Daoy (cell line): ENCODE measurements around the gene WDR90. TPM values are rescaled to one million over a fixed set of nuclear protein-coding genes. Genes with fewer than 3 reads are reported as not detected.

Experiments
- DNase-seq: peaks from one replicate; pipeline ENCODE4 v3.0.0-alpha.2; 2015; ENCODE audit warnings: low read depth
- total RNA-seq: library from RNA; depleted of rRNA; stranded (reverse); fragments of >200 nt; shearing (Covaris generic); gene quantifications from 2 replicates; pipeline ENCODE4 v1.2.3, GENCODE V29; 2014

Gene WDR90
- total RNA-seq, 1 experiment from 2014 or later, result 11.7 TPM

GRCh38 chr16:626787-627453 lies 22.2 kb upstream of the WDR90 start:
- DNase-seq, result peak; percentile 97

- peak; percentile 65 for DNase-seq
Observed at GRCh38 chr16:627454-628239, 21.5 kb upstream of the WDR90 start.

- no peak for DNase-seq
Observed at GRCh38 chr16:628321-629061, 20.7 kb upstream of the WDR90 start.

GRCh38 chr16:629185-629832 lies 19.9 kb upstream of the WDR90 start:
- DNase-seq, result no peak

DNA sequence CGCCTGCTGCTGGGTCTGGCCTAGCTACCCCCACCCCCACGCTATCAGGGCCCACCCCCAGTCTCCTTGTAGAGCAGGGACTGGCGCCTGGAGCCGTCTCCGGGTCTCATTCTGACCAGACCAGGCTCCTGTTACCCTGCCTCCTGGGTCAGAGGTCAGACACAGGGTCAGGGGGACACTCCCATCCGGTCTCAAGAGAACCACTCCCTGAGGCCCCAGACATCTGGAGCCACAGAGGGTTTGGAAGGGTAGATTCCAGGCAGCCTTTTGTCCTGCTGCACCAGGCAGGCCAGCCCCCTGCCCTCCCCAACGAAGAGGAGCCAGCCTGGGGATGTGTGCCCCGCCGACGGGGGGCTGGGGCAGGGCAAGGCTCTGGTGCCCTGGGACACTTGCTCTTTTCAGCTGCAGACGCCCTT lies 19.3 kb upstream of the WDR90 start:
- DNase-seq, result no peak

- no peak for DNase-seq
Observed at GRCh38 chr16:630249-630814, 18.8 kb upstream of the WDR90 start.

GRCh38 chr16:630815-631405 lies 18.3 kb upstream of the WDR90 start, which contains the start of gene WFIKKN1:
WFIKKN1 (plus strand) TSS chr16:630985; CDS start chr16:631254, 269 bp downstream.
- DNase-seq, result no peak

DNA sequence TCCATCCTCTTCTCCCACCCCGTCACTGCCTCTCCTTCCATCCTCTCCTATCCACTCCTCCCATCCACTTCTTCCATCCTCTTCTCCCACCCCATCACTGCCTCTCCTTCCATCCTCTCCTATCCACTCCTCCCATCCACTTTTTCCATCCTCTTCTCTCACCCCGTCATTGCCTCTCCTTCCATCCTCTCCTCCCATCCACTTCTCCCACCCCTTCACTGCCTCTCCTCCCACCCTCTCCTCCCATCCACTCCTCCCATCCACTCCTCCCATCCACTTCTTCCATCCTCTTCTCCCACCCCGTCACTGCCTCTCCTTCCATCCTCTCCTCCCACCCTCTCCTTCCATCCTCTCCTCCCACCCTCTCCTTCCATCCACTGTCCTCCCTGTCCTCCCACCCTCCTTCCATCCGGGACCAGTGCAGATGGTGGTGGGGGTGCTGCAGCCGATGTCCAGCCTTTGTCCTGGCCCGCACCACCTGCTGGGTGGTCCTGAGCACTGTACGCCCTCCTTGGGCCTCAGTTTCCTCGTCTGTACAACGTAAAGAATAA lies 17.3 kb upstream of the WDR90 start:
- DNase-seq, result no peak

DNA sequence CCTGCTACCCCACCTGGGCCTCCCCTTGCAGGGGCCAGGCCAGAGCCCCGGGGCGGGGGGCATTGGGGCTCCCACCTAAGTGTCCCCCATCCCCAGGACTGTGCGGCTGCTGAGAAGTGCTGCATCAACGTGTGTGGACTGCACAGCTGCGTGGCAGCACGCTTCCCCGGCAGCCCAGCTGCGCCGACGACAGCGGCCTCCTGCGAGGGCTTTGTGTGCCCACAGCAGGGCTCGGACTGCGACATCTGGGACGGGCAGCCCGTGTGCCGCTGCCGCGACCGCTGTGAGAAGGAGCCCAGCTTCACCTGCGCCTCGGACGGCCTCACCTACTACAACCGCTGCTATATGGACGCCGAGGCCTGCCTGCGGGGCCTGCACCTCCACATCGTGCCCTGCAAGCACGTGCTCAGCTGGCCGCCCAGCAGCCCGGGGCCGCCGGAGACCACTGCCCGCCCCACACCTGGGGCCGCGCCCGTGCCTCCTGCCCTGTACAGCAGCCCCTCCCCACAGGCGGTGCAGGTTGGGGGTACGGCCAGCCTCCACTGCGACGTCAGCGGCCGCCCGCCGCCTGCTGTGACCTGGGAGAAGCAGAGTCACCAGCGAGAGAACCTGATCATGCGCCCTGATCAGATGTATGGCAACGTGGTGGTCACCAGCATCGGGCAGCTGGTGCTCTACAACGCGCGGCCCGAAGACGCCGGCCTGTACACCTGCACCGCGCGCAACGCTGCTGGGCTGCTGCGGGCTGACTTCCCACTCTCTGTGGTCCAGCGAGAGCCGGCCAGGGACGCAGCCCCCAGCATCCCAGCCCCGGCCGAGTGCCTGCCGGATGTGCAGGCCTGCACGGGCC lies 16.5 kb upstream of the WDR90 start:
- DNase-seq, result no peak

GRCh38 chr16:633336-634050 lies 15.7 kb upstream of the WDR90 start:
- no peak for DNase-seq

GRCh38 chr16:634051-634670 lies 15.0 kb upstream of the WDR90 start:
- DNase-seq, result no peak

DNA sequence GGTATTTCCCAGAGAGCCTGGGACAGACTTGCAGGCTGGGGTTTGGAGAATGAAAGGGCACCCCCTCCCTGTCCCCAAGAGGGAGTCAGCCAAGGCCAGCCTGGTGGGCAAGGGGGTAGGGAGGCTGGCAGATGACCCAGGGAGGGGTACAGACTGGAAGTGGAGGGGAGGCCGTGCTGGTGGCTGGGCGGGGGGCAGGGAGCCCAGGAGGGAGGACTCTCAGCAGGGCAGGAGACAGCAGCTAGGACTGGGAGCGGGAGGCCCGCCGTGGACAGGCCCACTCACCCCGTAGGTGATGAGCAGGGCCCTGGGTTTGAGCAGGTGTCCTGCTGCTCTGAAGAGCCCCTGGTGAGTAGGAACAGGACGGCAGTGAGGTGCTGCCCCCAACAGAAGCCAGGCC lies 14.2 kb upstream of the WDR90 start:
- DNase-seq, result no peak

DNA sequence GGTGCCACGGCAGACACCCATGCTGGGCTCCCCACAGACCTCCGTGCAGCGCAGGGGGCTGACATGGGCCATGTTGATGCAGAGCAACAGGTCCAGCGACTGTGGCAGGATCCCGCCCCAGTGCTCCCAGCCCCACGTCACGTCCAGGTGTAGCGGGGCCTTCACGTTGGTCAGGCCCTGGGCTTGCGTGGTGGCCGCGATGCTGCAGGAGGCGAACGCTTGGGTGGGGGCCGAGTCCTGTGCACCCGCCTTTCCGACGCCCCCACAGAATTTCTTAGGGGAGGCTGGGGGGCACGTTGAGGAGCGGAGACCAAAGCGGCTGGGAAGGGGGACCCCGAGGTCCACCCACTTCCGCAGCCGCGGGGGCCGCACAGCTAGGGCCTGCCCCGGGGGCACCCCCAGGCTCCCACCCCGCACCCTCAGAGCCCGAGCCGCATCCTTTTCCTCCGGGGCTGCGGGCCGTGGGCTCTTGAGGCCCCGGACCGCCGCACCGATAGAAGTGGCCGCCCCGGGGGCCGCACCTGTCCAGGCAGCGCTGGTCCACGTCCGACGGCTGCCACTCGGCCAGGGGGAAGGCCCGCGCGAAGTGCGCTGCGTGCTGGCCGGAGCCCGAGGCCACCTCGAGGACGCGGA lies 13.5 kb upstream of the WDR90 start:
- DNase-seq, result no peak

DNA sequence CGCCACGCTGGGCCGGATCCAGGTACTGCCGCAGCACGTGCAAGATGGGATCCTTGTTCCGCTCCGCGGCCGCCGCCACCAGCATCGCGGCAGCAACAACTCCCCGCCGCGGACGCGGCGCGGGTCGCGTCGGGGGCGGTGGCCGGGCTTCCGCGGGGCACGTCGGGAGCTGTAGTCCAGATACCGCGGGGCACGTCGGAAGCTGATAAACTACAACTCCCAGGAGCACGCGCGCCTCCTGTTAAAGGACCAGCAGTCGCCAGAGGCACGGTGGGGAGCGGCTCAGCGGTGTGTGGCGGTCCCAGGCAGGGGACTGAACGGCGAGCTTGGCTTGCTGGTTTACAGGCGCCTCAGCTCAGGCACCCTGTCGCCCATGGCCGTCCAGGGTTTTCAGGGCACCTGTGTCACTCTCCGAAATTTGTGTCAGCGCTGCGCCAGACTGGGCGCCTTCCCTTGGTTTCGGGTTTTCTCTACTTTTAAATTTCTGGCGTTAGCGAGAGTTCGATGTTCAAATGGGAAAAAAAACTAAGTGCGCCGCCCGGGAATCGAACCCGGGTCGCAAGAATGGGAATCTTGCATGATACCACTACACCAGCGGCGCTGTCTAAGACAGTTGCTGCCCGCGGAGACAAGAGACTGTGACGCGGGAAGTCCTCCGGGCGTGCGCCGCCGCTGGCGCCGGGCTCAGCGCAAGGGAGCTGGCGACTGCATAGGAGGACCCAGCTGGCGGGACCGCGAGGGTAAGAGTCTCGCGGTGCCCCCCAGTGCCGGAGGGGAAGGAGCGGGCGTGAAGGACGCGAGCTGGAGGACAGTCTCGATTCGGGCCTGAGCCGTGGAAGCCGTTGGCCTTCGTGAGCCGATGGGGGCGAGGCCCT lies 12.7 kb upstream of the WDR90 start, which contains the start of gene METTL26:
TSS of gene METTL26 (minus strand) at position 100 of the 875 bp plus-strand sequence. CDS start at position 85, 15 bp downstream.
- peak; percentile 94 for DNase-seq

DNA sequence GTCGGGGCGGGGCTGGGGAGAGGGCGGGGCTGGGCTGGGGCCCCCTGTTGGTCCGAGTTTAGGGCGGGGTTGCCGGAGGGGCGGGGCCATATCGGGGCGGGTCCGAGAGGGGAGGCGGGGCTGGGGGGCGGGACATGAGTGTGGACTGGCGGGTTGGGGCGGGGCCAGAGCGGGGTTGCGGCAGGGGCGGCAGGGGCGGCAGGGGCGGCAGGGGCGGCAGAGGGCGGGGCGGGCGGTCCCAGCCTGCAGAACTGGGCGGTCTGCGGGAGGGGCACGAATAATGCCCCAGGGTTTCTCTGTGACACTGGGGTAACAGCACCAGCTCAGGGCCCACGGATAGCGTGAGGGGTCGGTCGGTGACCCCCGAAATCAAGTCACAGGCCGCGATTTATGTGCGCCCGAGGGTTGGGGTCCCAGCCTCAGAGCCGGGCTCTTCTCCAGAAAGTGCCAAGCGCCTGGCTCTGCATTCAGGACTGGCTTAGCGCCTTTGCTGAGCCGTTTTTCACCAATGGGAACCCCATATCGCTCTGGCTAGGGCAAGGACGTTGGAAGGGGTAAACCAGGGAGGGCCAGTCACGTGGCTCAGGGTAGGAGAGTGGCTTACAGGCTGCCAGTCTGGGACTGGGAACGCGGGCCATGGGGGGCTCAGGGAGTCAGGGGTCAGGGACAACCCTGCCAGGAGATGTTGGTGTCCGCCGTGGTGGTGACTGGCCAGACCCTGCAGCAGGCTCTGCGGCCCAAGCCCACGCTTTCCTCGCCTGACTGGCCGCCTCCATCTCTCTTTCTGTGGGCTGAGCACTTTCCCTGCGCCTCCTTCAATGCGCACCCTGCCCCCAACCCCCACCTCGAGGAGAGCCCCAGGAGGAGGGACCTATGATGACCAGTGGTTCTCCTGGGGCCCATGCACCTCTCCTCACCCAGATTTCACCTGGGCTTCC lies 11.8 kb upstream of the WDR90 start:
- DNase-seq, result peak; percentile 89

DNA sequence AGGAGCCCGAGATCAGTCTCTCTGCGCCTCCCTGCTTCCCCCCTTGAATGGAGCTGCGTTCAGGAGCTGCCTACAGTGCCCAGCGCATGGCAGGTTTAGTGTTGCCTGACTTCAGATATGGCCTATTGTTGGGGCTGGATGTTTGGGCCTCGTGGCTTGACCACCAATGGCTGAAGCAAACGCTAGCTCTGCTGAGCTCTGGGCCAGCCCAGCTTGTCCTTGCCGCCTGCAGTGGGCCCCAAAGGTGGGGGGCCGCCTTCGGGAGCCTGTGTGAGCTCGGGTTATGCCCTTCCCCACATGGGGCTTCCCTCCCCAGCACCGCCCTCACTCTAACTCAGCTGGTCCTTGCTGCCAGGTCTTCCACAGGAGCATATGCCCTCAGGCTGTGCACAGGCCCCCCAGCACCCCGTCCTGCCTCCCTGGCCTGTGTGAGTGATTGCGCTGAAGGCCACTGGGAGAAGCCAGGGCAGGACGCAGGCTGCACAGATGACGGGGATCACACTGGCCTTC lies 11.1 kb upstream of the WDR90 start:
- no peak for DNase-seq
